SK-N-SH treated with all-trans-retinoic acid at 6 μM for 48 hours (cell line): ENCODE results near the gene ERBB2.

Source experiments
- ARNTL ChIP-seq: fragments of 450-650 bp; formaldehyde crosslinking; IDR thresholded peaks from 2 replicates; pipeline ENCODE4 v1.5.0; 2020; ENCODE audit warnings: low read depth, mild to moderate bottlenecking, moderate library complexity, borderline replicate concordance
- TCF4 ChIP-seq: fragments of 250-450 bp; sonication (Bioruptor Pico); IDR thresholded peaks from 2 replicates; pipeline ENCODE4 v1.8.0; 2021; ENCODE audit warnings: mild to moderate bottlenecking, moderate library complexity, borderline replicate concordance
- ZFP30 ChIP-seq: fragments of 450-650 bp; formaldehyde crosslinking; IDR thresholded peaks from 2 replicates; pipeline ENCODE4 v1.5.0; 2022; ENCODE audit warnings: mild to moderate bottlenecking, moderate library complexity
- TF ChIP-seq, protein P1 (sequence below): fragments of 250-450 bp; sonication (Bioruptor Pico); IDR thresholded peaks from 2 replicates; pipeline ENCODE4 v1.8.0; 2020; ENCODE audit warnings: mild to moderate bottlenecking, moderate library complexity, borderline replicate concordance
- TF ChIP-seq, protein P2 (sequence below): fragments of 250-450 bp; sonication (Bioruptor Pico); IDR thresholded peaks from 2 replicates; pipeline ENCODE4 v1.5.1; 2020; ENCODE audit warnings: low read depth, mild to moderate bottlenecking, moderate library complexity

DNA sequence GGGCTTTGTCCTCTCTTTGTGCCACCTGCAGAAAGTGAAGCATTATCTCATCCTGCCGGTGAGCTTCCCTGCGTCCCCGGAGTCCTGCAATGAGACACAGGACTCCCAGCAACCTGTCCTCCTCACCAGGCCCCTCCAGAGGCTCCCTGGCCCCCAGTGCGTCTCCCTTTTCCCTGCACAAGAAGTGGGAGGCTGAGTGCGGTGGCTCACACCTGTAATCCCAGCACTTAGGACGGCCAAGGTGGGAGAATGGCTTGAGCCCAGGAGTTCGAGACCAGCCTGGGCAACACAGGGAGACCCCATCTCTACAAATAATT is 46.2 kb downstream of the ERBB2 start:
- TF ChIP-seq ZFP30 (CRISPR knock-in tag) (no peak), ARNTL (CRISPR knock-in tag) (no peak), TCF4 (CRISPR knock-in tag) (no peak)
- TF ChIP-seq, protein P1, sequence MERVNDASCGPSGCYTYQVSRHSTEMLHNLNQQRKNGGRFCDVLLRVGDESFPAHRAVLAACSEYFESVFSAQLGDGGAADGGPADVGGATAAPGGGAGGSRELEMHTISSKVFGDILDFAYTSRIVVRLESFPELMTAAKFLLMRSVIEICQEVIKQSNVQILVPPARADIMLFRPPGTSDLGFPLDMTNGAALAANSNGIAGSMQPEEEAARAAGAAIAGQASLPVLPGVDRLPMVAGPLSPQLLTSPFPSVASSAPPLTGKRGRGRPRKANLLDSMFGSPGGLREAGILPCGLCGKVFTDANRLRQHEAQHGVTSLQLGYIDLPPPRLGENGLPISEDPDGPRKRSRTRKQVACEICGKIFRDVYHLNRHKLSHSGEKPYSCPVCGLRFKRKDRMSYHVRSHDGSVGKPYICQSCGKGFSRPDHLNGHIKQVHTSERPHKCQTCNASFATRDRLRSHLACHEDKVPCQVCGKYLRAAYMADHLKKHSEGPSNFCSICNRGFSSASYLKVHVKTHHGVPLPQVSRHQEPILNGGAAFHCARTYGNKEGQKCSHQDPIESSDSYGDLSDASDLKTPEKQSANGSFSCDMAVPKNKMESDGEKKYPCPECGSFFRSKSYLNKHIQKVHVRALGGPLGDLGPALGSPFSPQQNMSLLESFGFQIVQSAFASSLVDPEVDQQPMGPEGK: no peak
- TF ChIP-seq, protein P2, sequence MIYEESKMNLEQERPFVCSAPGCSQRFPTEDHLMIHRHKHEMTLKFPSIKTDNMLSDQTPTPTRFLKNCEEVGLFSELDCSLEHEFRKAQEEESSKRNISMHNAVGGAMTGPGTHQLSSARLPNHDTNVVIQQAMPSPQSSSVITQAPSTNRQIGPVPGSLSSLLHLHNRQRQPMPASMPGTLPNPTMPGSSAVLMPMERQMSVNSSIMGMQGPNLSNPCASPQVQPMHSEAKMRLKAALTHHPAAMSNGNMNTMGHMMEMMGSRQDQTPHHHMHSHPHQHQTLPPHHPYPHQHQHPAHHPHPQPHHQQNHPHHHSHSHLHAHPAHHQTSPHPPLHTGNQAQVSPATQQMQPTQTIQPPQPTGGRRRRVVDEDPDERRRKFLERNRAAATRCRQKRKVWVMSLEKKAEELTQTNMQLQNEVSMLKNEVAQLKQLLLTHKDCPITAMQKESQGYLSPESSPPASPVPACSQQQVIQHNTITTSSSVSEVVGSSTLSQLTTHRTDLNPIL (CRISPR knock-in tag): no peak
